ENCODE measurements around the gene ROBO1. TPM values are rescaled to one million over a fixed set of nuclear protein-coding genes. Genes with fewer than 3 reads are reported as not detected.

The ROBO1 gene
- total RNA-seq, 1 experiment from 2014 or later = 35.5 TPM

- H3K9ac ChIP-seq (ENCODE audit: low read length) = no peak overlapping the region
- H3K4me2 ChIP-seq (ENCODE audit: low read length) = no peak overlapping the region
- DNase-seq (no peak), ATAC-seq (no peak)
- ChIA-PET CTCF (no interaction called here), POLR2A (ENCODE audit: unreplicated experiment) (no interaction called here)
- H3K27ac ChIP-seq (ENCODE audit: low read length) = no peak overlapping the region
- no peak for TF ChIP-seq EZH2phosphoT487 (IDR thresholded peaks at IDR 0.05; ENCODE audit: borderline replicate concordance, low read length)
- no peak for TF ChIP-seq EZH2 (IDR thresholded peaks at IDR 0.05; ENCODE audit: low read length, unreplicated experiment)
- TF ChIP-seq, protein P1, sequence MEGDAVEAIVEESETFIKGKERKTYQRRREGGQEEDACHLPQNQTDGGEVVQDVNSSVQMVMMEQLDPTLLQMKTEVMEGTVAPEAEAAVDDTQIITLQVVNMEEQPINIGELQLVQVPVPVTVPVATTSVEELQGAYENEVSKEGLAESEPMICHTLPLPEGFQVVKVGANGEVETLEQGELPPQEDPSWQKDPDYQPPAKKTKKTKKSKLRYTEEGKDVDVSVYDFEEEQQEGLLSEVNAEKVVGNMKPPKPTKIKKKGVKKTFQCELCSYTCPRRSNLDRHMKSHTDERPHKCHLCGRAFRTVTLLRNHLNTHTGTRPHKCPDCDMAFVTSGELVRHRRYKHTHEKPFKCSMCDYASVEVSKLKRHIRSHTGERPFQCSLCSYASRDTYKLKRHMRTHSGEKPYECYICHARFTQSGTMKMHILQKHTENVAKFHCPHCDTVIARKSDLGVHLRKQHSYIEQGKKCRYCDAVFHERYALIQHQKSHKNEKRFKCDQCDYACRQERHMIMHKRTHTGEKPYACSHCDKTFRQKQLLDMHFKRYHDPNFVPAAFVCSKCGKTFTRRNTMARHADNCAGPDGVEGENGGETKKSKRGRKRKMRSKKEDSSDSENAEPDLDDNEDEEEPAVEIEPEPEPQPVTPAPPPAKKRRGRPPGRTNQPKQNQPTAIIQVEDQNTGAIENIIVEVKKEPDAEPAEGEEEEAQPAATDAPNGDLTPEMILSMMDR (conservative IDR thresholded peaks at IDR 0.05; ENCODE audit: low read depth, low read length) = no peak
- H3K36me3 ChIP-seq (ENCODE audit: low read depth, low read length) = no peaks in the 10 kb centered on the region
- no peaks in the 10 kb centered on the region for H3K9me3 ChIP-seq (ENCODE audit: low read length)
- no peaks in the 10 kb centered on the region for H3K9me2 ChIP-seq (replicated peaks; ENCODE audit: low read length)
- no TSS peak for BruUV-seq (replicated peaks)
- H3K79me2 ChIP-seq (ENCODE audit: low read length) = no peaks in the 10 kb centered on the region
- H3K4me1 ChIP-seq (ENCODE audit: insufficient read depth, low read length) = peaks cover 12% of the 10 kb centered on the region
- no peaks in the 10 kb centered on the region for H3K27me3 ChIP-seq (ENCODE audit: low read length)
- intact Hi-C loops (cut with micrococcal nuclease) = no loop called here
- no peak overlapping the region for H2AFZ ChIP-seq (ENCODE audit: low read length)
- no peaks in the 10 kb centered on the region for H4K20me1 ChIP-seq (ENCODE audit: low read length)
- H3K4me3 ChIP-seq (ENCODE audit: low read length) = no peak overlapping the region
- no peaks in the 10 kb centered on the region for H3F3A ChIP-seq (ENCODE audit: low read length, unreplicated experiment)
These were observed 895.6 kb downstream of the ROBO1 start for GRCh38 chr3:78872195-78872594.

- CTCF ChIA-PET = no interaction called here
- Histone ChIP-seq H2AFZ (ENCODE audit: low read length) (no peak overlapping the region), H3K36me3 (ENCODE audit: low read depth, low read length) (no peaks in the 10 kb centered on the region), H3K4me1 (ENCODE audit: insufficient read depth, low read length) (peaks cover 12% of the 10 kb centered on the region), H3K9me2 (replicated peaks; ENCODE audit: low read length) (no peaks in the 10 kb centered on the region), H3F3A (ENCODE audit: low read length, unreplicated experiment) (no peaks in the 10 kb centered on the region), H3K4me3 (ENCODE audit: low read length) (no peak overlapping the region), H3K27ac (ENCODE audit: low read length) (no peak overlapping the region), H3K9me3 (ENCODE audit: low read length) (no peaks in the 10 kb centered on the region), H3K4me2 (ENCODE audit: low read length) (no peak overlapping the region), H3K27me3 (ENCODE audit: low read length) (no peaks in the 10 kb centered on the region), H3K9ac (ENCODE audit: low read length) (no peak overlapping the region), H3K79me2 (ENCODE audit: low read length) (no peaks in the 10 kb centered on the region), H4K20me1 (ENCODE audit: low read length) (no peaks in the 10 kb centered on the region)
- POLR2A ChIA-PET (ENCODE audit: unreplicated experiment) = interaction anchor here (0.6 kb wide), 1 partner anchor 146 kb away, joined by 7 read pairs; no protein-coding TSS in a partner anchor
- intact Hi-C loops (cut with micrococcal nuclease) = no loop called here
- BruUV-seq (replicated peaks) = no TSS peak
- DNase-seq = peak; percentile 44
- peak; percentile 65 for ATAC-seq
- TF ChIP-seq, protein P1 (conservative IDR thresholded peaks at IDR 0.05; ENCODE audit: low read depth, low read length) = no peak
- TF ChIP-seq EZH2 (IDR thresholded peaks at IDR 0.05; ENCODE audit: low read length, unreplicated experiment) = no peak
These were observed 896.8 kb downstream of the ROBO1 start for GRCh38 chr3:78871048-78871447.

- TF ChIP-seq, protein P1 (conservative IDR thresholded peaks at IDR 0.05; ENCODE audit: low read depth, low read length) = no peak
- TF ChIP-seq EZH2 (IDR thresholded peaks at IDR 0.05; ENCODE audit: low read length, unreplicated experiment) = no peak
- TF ChIP-seq EZH2phosphoT487 (IDR thresholded peaks at IDR 0.05; ENCODE audit: borderline replicate concordance, low read length) = no peak
- Histone ChIP-seq H3K4me3 (ENCODE audit: low read length) (no peak overlapping the region), H3K9me3 (ENCODE audit: low read length) (no peaks in the 10 kb centered on the region), H3F3A (ENCODE audit: low read length, unreplicated experiment) (no peaks in the 10 kb centered on the region), H2AFZ (ENCODE audit: low read length) (no peak overlapping the region), H3K27ac (ENCODE audit: low read length) (no peak overlapping the region), H3K9me2 (replicated peaks; ENCODE audit: low read length) (no peaks in the 10 kb centered on the region), H3K27me3 (ENCODE audit: low read length) (no peaks in the 10 kb centered on the region), H3K4me1 (ENCODE audit: insufficient read depth, low read length) (peaks cover 8% of the 10 kb centered on the region), H4K20me1 (ENCODE audit: low read length) (no peaks in the 10 kb centered on the region), H3K36me3 (ENCODE audit: low read depth, low read length) (no peaks in the 10 kb centered on the region), H3K79me2 (ENCODE audit: low read length) (no peaks in the 10 kb centered on the region), H3K4me2 (ENCODE audit: low read length) (no peak overlapping the region), H3K9ac (ENCODE audit: low read length) (no peak overlapping the region)
- DNase-seq = no peak
- intact Hi-C loops (cut with micrococcal nuclease) = no loop called here
- no peak for ATAC-seq
- CTCF ChIA-PET = no interaction called here
- BruUV-seq (replicated peaks) = no TSS peak
- POLR2A ChIA-PET (ENCODE audit: unreplicated experiment) = no interaction called here
These were observed 897.3 kb downstream of the ROBO1 start for GRCh38 chr3:78870484-78870883.

Measured in PC-3 (cell line).